Measurements from ENCODE around the gene SLC9A3. TPM values are rescaled to one million over a fixed set of nuclear protein-coding genes. Genes with fewer than 3 reads are reported as not detected.

SLC9A3 gene
- total and polyA plus RNA-seq, 2 of the 13 experiments (the other 11 are each of a cell fraction or from before 2014, with no cell fraction given), result 1.5 to 1.8 TPM

GRCh38 chr5:442335-443238 lies 81.7 kb downstream of the SLC9A3 start, which contains the start of gene EXOC3 (continued):
- TF ChIP-seq ZNF333 (CRISPR knock-in tag; IDR thresholded peaks at IDR 0.05; ENCODE audit: borderline replicate concordance) (peak; percentile 41; the same call in 1 of the 2 replicates), TAF1 (CRISPR knock-in tag; IDR thresholded peaks at IDR 0.05) (peak; percentile 87), DMAP1 (CRISPR knock-in tag; IDR thresholded peaks at IDR 0.05) (peak; percentile 69; the same call in 1 of the 2 replicates), CENPBD1 (CRISPR knock-in tag; IDR thresholded peaks at IDR 0.05; ENCODE audit: borderline replicate concordance, low read depth) (no peak), RCOR2 (CRISPR knock-in tag; IDR thresholded peaks at IDR 0.05) (no peak), ZNF749 (CRISPR knock-in tag; IDR thresholded peaks at IDR 0.05; ENCODE audit: borderline replicate concordance) (0 out of 2 replicates have a peak, but pooled peaks have one; percentile 63), KDM5B (CRISPR knock-in tag; IDR thresholded peaks at IDR 0.05; ENCODE audit: borderline replicate concordance) (peak; percentile 83), ZNF207 (IDR thresholded peaks at IDR 0.05; ENCODE audit: borderline replicate concordance) (no peak), KLF16 (CRISPR knock-in tag; IDR thresholded peaks at IDR 0.05) (peak in 1 of 2 experiments; percentile 52; a peak in 1 of 4 replicates), CTCF (CRISPR knock-in tag; IDR thresholded peaks at IDR 0.05) (0 out of 2 replicates have a peak, but pooled peaks have one; percentile 11), ZBTB8A (CRISPR knock-in tag; IDR thresholded peaks at IDR 0.05; ENCODE audit: borderline replicate concordance, low read depth) (no peak), MXD1 (CRISPR knock-in tag; IDR thresholded peaks at IDR 0.05) (peak; percentile 81), ZNF776 (CRISPR knock-in tag; IDR thresholded peaks at IDR 0.05) (0 out of 2 replicates have a peak, but pooled peaks have one; percentile 12), DR1 (CRISPR knock-in tag; IDR thresholded peaks at IDR 0.05) (peak; percentile 40; the same call in 1 of the 2 replicates), NFE2L2 (IDR thresholded peaks at IDR 0.05; ENCODE audit: low read length) (no peak), ZNF280B (CRISPR knock-in tag; IDR thresholded peaks at IDR 0.05; ENCODE audit: borderline replicate concordance) (no peak; the same call in 1 of the 2 replicates), ZNF788 (CRISPR knock-in tag; IDR thresholded peaks at IDR 0.05; ENCODE audit: borderline replicate concordance) (peak; percentile 12; the same call in 1 of the 2 replicates), MXD4 (CRISPR knock-in tag; IDR thresholded peaks at IDR 0.05) (no peak), PHF20 (CRISPR knock-in tag; IDR thresholded peaks at IDR 0.05) (peak; percentile 90), ZNF260 (CRISPR knock-in tag; IDR thresholded peaks at IDR 0.05; ENCODE audit: borderline replicate concordance, low read depth) (no peak), ZNF350 (CRISPR knock-in tag; IDR thresholded peaks at IDR 0.05; ENCODE audit: borderline replicate concordance, low read depth) (peak; percentile 44; the same call in 1 of the 2 replicates), MAF1 (CRISPR knock-in tag; IDR thresholded peaks at IDR 0.05; ENCODE audit: borderline replicate concordance) (peak; percentile 39; the same call in 1 of the 2 replicates), ZNF605 (CRISPR knock-in tag; IDR thresholded peaks at IDR 0.05) (0 out of 2 replicates have a peak, but pooled peaks have one; percentile 21)

All from HepG2 (cell line).